IPS-20b (cell line): ENCODE data around the gene SHISA2.
A peak's percentile ranks its signal among the peaks of the same experiment; 100 is the strongest.
"Not testable (repeated sequence)": the region's sequence is repeated elsewhere in the genome, so short reads cannot be mapped to it uniquely, and the experiment has no call there.

Experiments used
- H3K27ac ChIP-seq: one replicate; pipeline ENCODE4 v1.5.1; 2013; ENCODE audit warnings: low read length
- H3K27me3 ChIP-seq: 2 replicates; pipeline ENCODE4 v1.6.1; 2013; ENCODE audit warnings: mild to moderate bottlenecking, low read length, inconsistent platforms; ENCODE audit not compliant: insufficient read depth
- H3K36me3 ChIP-seq: 2 replicates; pipeline ENCODE4 v1.6.1; 2013; ENCODE audit warnings: low read depth, mild to moderate bottlenecking, inconsistent platforms, low read length, moderate library complexity; ENCODE audit not compliant: insufficient read depth
- H3K4me1 ChIP-seq: 2 replicates; pipeline ENCODE4 v1.6.1; 2013; ENCODE audit warnings: mild to moderate bottlenecking, control low read depth, inconsistent platforms, low read length, moderate library complexity; ENCODE audit not compliant: insufficient read depth
- H3K4me3 ChIP-seq: 2 replicates; pipeline ENCODE4 v1.5.1; 2013; ENCODE audit warnings: mild to moderate bottlenecking, low read length, inconsistent platforms
- H3K9ac ChIP-seq: 2 replicates; pipeline ENCODE4 v1.6.1; 2013; ENCODE audit warnings: low read depth, mild to moderate bottlenecking, inconsistent platforms, low read length, moderate library complexity
- H3K9me3 ChIP-seq: 2 replicates; pipeline ENCODE4 v1.6.1; 2013; ENCODE audit warnings: mild to moderate bottlenecking, low read depth, low read length, inconsistent platforms; ENCODE audit not compliant: insufficient read depth

SHISA2 gene

GRCh38 chr13:26051657-26052311, at the start of gene SHISA2:
Gene SHISA2, minus strand, starts transcription at chr13:26052016. Its CDS starts 1,041 bp downstream, at chr13:26050975.
- peaks cover 70% of the 10 kb centered on the region for H3K27me3 ChIP-seq
- H3K36me3 ChIP-seq = peaks cover 4% of the 10 kb centered on the region; the same call in 1 of the 2 replicates
- H3K9me3 ChIP-seq = no peaks in the 10 kb centered on the region
- H3K4me3 ChIP-seq = peak within 1 kb of the TSS; percentile 72
- H3K4me1 ChIP-seq = no peaks in the 10 kb centered on the region; the same call in 1 of the 2 replicates
- H3K9ac ChIP-seq = peak within 1 kb of the TSS; percentile 50; the same call in 1 of the 2 replicates
- H3K27ac ChIP-seq = no peak within 1 kb of the TSS

GRCh38 chr13:26095846-26096610, 44.2 kb upstream of the SHISA2 start:
- Histone ChIP-seq H3K4me3 (no peak overlapping the region), H3K27me3 (no peaks in the 10 kb centered on the region), H3K4me1 (0 out of 2 replicates have a peak, but pooled peaks cover 3% of the 10 kb centered on the region), H3K9ac (no peak overlapping the region), H3K36me3 (no peaks in the 10 kb centered on the region), H3K9me3 (no peaks in the 10 kb centered on the region), H3K27ac (no peak overlapping the region)

GRCh38 chr13:26095338-26095737, 43.5 kb upstream of the SHISA2 start:
- Histone ChIP-seq H3K36me3 (no peaks in the 10 kb centered on the region), H3K27me3 (no peaks in the 10 kb centered on the region), H3K9ac (no peak overlapping the region), H3K9me3 (no peaks in the 10 kb centered on the region), H3K27ac (no peak overlapping the region), H3K4me3 (no peak overlapping the region), H3K4me1 (0 out of 2 replicates have a peak, but pooled peaks cover 3% of the 10 kb centered on the region)

GRCh38 chr13:26076821-26077220, 25.0 kb upstream of the SHISA2 start:
- H3K27ac ChIP-seq, H3K9ac ChIP-seq, H3K36me3 ChIP-seq, H3K4me1 ChIP-seq, H3K27me3 ChIP-seq, H3K4me3 ChIP-seq, H3K9me3 ChIP-seq: not testable (repeated sequence)

GRCh38 chr13:26075498-26075897, 23.7 kb upstream of the SHISA2 start:
- H3K4me1 ChIP-seq = no peaks in the 10 kb centered on the region
- no peaks in the 10 kb centered on the region for H3K27me3 ChIP-seq
- H3K9me3 ChIP-seq = no peaks in the 10 kb centered on the region
- H3K9ac ChIP-seq = no peak overlapping the region
- no peak overlapping the region for H3K4me3 ChIP-seq
- H3K36me3 ChIP-seq = no peaks in the 10 kb centered on the region
- no peak overlapping the region for H3K27ac ChIP-seq

- Histone ChIP-seq H3K4me1 (no peaks in the 10 kb centered on the region), H3K9ac (no peak overlapping the region)
These were observed 22.9 kb upstream of the SHISA2 start for GRCh38 chr13:26074706-26075105.

GRCh38 chr13:26072335-26072734, 20.5 kb upstream of the SHISA2 start:
- H3K4me1 ChIP-seq, H3K36me3 ChIP-seq, H3K27ac ChIP-seq, H3K9ac ChIP-seq, H3K27me3 ChIP-seq, H3K4me3 ChIP-seq, H3K9me3 ChIP-seq: not testable (repeated sequence)

More at GRCh38 chr13:26074706-26075105, 22.9 kb upstream of the SHISA2 start:
- H3K4me3 ChIP-seq = no peak overlapping the region
- H3K27me3 ChIP-seq = no peaks in the 10 kb centered on the region
- H3K9me3 ChIP-seq = no peaks in the 10 kb centered on the region
- no peak overlapping the region for H3K27ac ChIP-seq
- no peaks in the 10 kb centered on the region for H3K36me3 ChIP-seq

GRCh38 chr13:26071691-26072090, 19.9 kb upstream of the SHISA2 start:
- Histone ChIP-seq H3K9me3 (no peaks in the 10 kb centered on the region), H3K4me3 (no peak overlapping the region), H3K27ac (no peak overlapping the region), H3K4me1 (no peaks in the 10 kb centered on the region), H3K36me3 (no peaks in the 10 kb centered on the region), H3K27me3 (no peaks in the 10 kb centered on the region), H3K9ac (no peak overlapping the region)

- not testable (repeated sequence) for H3K9me3 ChIP-seq, H3K4me3 ChIP-seq, H3K36me3 ChIP-seq, H3K4me1 ChIP-seq, H3K27ac ChIP-seq, H3K27me3 ChIP-seq, H3K9ac ChIP-seq
These were observed 17.8 kb upstream of the SHISA2 start for GRCh38 chr13:26069642-26070041.

- H3K4me1 ChIP-seq, H3K9me3 ChIP-seq, H3K4me3 ChIP-seq, H3K36me3 ChIP-seq, H3K27ac ChIP-seq, H3K27me3 ChIP-seq, H3K9ac ChIP-seq: not testable (repeated sequence)
These were observed 16.6 kb upstream of the SHISA2 start for GRCh38 chr13:26068372-26068771.

- H3K9me3 ChIP-seq = no peaks in the 10 kb centered on the region
- no peaks in the 10 kb centered on the region for H3K36me3 ChIP-seq
- H3K4me1 ChIP-seq = no peaks in the 10 kb centered on the region
- H3K4me3 ChIP-seq = no peak overlapping the region
- no peak overlapping the region for H3K9ac ChIP-seq
- no peaks in the 10 kb centered on the region for H3K27me3 ChIP-seq
- H3K27ac ChIP-seq = no peak overlapping the region
These were observed 15.8 kb upstream of the SHISA2 start for GRCh38 chr13:26067601-26068000.

GRCh38 chr13:26066492-26066891, 14.7 kb upstream of the SHISA2 start:
- H3K4me3 ChIP-seq = not testable (repeated sequence)

More at GRCh38 chr13:26066492-26066891, 14.7 kb upstream of the SHISA2 start:
- not testable (repeated sequence) for H3K9me3 ChIP-seq, H3K9ac ChIP-seq, H3K27ac ChIP-seq, H3K27me3 ChIP-seq, H3K4me1 ChIP-seq, H3K36me3 ChIP-seq
